ENCODE results near the gene LCP1.

LCP1 gene

GRCh38 chr13:46132109-46132508 lies 49.9 kb downstream of the LCP1 start:
- in situ Hi-C loops (cut with MboI; ENCODE audit: low sequenced_read_pairs), result no loop called here

GRCh38 chr13:46131705-46132104 lies 50.3 kb downstream of the LCP1 start:
- in situ Hi-C loops (cut with MboI; ENCODE audit: low sequenced_read_pairs), result no loop called here

GRCh38 chr13:46129955-46130618 lies 51.9 kb downstream of the LCP1 start:
- in situ Hi-C loops (cut with MboI; ENCODE audit: low sequenced_read_pairs), result loop anchor here (10.0 kb wide), 1 partner anchor 315 kb away; no protein-coding TSS in a partner anchor

DNA sequence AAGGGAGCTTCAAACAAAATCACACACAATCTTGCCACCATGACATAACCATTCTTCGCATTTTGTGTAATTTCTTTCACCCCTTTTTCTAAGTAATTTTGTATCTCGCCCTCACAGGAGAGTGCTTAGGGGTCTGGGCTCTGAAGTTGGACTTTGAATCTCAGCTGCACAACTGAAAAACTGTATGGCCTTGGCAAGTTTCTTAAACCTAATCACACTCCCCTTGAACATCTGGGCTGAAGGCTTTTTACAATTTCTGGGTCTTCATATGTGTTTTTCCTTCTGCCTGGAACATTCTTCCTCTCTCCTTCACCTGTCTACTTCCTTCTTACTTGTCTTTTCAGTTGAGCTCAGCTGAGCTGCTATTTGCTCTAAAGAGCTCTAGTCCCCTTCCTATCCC lies 52.9 kb downstream of the LCP1 start:
- in situ Hi-C loops (cut with MboI; ENCODE audit: low sequenced_read_pairs), result loop anchor here (10.0 kb wide), 1 partner anchor 314 kb away; no protein-coding TSS in a partner anchor

DNA sequence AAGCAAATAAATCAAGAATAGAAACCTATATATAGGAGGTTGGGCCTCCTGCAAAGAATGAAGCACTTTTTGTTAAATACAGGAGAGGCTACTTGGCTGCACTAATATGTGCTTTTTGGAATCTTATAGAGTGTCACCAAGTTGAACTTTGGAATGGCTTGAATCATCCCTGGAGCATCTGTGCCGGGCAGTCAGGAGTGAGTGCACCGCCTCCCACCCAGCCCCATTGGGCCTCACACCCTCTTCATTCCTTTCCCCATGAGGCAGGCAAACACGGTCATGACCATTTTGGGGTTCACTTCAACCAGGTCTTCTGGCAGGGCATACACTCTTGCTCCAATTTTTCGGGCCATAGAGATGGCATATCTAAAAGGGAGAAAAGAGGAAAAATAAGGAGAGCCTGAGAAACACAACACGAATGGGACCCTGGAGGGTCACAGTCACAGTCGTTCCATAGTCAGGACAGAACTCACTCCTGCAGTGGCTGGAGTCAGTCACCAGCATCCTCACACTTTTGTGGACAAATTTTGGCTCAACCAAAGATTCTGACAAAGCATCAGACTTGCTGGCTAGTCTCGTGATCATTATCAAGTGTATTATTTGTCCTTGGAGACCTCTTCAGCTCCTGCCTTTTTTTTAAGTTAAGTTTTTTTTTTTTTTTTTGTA lies 54.5 kb downstream of the LCP1 start:
- in situ Hi-C loops (cut with MboI; ENCODE audit: low sequenced_read_pairs), result loop anchor here (10.0 kb wide), 1 partner anchor 313 kb away; no protein-coding TSS in a partner anchor

GRCh38 chr13:46126552-46127357 lies 55.2 kb downstream of the LCP1 start:
- in situ Hi-C loops (cut with MboI; ENCODE audit: low sequenced_read_pairs), result loop anchor here (10.0 kb wide), 1 partner anchor 312 kb away; no protein-coding TSS in a partner anchor

- in situ Hi-C loops (cut with MboI; ENCODE audit: low sequenced_read_pairs), result loop anchor here (10.0 kb wide), 1 partner anchor 311 kb away; no protein-coding TSS in a partner anchor
Measured at GRCh38 chr13:46126056-46126455, 55.9 kb downstream of the LCP1 start.

- in situ Hi-C loops (cut with MboI; ENCODE audit: low sequenced_read_pairs), result loop anchor here (10.0 kb wide), 1 partner anchor 310 kb away; no protein-coding TSS in a partner anchor
Measured at GRCh38 chr13:46124967-46125933, 56.7 kb downstream of the LCP1 start.

GRCh38 chr13:46124531-46124966 lies 57.4 kb downstream of the LCP1 start:
- in situ Hi-C loops (cut with MboI; ENCODE audit: low sequenced_read_pairs), result loop anchor here (10.0 kb wide), 1 partner anchor 310 kb away; no protein-coding TSS in a partner anchor

DNA sequence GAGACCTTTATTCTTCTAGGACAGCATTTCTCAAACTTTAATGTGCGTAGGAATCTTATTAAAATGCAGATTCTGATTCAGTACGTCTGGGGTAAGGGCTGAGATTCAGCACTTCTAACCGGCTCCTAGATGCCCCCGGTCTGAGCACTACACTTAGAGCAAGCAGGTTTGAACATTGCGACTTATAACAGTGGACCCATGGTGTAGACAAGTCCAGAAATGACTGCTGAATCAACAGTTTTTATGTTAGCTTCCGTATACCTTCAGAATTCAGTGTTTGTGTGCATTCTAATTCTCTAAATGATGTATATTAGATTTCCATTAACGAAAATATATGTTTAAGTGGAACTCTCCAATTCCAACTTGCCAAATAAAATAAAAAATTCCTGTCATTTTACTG lies 59.7 kb downstream of the LCP1 start:
- in situ Hi-C loops (cut with MboI; ENCODE audit: low sequenced_read_pairs), result loop anchor here (10.0 kb wide), 1 partner anchor 308 kb away; no protein-coding TSS in a partner anchor

DNA sequence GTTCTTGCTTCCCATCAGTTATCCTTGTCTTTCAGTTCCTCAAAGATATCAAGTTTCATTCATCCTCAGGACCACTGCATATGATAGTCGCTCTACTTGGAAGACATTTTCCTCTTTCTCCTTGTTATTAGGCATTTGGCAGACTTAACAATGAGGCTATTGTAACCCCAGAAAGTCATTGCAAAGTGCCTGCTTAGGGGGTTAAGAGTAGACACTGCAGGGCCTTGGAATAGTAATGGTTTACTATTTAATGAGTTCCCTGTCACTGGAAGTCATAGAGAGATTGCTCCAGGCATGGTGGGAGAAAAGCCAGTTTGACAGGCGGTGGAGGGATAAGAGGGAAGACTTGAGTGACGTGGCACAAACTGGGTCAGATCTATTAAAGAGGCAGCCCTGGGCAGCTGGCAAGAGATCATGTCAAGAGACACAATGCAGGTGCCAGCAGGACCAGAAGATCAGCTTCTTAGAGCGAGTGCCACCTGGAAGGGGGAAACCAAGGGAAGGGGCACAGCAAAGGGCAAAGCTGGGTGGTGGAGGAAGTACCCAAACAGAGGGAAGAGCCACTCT lies 60.3 kb downstream of the LCP1 start:
- in situ Hi-C loops (cut with MboI; ENCODE audit: low sequenced_read_pairs), result loop anchor here (10.0 kb wide), 1 partner anchor 307 kb away; no protein-coding TSS in a partner anchor

- in situ Hi-C loops (cut with MboI; ENCODE audit: low sequenced_read_pairs), result loop anchor here (10.0 kb wide), 1 partner anchor 306 kb away; no protein-coding TSS in a partner anchor
Measured at GRCh38 chr13:46121033-46121432, 60.9 kb downstream of the LCP1 start.

DNA sequence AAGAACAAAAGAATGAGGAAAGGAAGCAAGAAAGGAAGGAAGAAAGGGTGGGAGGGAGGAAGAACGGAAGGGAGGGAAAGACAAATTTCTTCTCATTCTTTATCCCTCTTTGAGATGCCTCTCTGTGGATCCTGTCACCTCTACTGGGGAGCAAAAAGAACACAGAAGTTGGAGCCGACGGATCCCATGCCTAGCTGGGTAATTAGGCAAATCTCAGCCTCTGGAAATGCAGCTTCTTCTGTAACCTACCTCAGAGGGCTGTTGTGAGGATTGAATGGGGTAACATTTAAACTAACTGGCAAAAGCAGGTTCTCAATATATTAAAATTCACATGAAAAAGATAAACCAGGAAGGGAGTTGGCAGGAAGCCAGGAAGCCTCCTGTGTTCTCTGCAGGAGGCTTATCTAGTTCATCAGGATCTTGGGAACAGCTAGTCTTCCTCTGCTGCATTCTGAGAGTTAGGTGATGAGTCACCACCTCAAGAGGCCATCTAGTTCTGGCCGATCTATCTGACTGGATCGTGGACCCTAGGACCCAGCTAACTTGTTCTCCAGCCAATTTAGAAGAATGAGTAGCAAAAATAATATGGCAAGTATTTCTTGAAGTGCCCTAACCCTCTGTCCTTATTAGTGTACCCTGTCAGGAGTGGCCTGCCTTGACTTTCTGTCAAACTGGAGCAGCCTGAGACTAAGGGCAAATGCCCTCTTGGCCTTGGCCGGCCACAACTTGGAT lies 61.9 kb downstream of the LCP1 start:
- in situ Hi-C loops (cut with MboI; ENCODE audit: low sequenced_read_pairs), result loop anchor here (10.0 kb wide), 1 partner anchor 305 kb away; no protein-coding TSS in a partner anchor

DNA sequence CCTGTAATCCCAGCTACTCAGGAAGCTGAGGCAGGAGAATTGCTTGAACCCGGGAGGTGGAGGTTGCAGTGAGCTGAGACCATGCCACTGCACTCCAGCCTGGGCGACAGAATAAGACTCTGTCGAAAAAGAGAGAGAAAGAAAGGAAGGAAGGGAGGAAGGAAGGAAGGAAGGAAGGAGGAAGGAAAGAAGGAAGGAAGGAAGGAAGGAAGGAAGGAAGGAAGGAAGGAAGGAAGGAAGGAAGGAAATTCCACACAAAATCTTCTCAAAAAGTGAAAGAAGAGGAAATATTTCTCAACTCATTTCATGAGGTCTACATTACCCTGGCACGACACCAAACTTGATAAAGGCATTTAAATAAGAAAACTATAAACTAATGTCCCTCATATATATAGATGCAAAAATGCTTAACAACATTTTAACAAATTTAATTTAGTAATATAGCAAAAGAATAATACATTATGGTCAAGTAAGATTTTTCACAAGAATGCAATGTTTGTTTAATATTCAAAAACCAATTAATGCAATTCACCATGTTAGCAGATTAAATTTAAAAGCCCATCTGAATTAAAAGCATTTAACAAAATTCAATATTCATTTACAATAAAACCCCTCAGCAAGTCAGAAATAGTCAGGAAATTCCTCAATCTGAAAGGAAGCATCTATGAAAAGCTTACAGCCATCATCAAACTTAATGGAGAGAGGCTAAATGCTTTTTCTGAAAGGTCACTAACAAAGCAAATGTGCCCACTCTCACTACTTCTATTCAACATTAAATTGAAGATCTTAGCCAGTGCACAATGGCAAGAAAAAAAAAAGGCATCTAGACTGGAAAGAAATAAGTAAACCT lies 65.1 kb downstream of the LCP1 start:
- in situ Hi-C loops (cut with MboI; ENCODE audit: low sequenced_read_pairs), result no loop called here

GRCh38 chr13:46114613-46115012 lies 67.4 kb downstream of the LCP1 start:
- in situ Hi-C loops (cut with MboI; ENCODE audit: low sequenced_read_pairs), result no loop called here

DNA sequence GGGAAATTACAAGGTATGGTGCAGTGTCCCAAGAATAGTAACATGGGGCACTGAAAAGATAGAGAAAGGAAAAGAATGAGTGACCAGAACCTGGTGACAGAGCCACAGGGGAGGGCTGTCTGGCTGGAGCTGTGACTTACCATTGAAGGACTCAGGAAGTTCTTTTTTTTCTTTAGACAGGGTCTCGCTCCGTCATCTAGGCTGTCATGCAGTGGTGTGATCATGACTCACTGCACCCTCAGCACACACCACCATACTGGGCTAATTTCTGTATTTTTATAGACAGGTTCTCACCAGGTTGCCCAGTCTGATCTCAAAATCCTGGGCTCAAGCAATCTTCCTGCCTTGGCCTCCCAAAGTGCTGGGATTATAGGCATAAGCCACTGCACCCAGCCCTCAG lies 68.4 kb downstream of the LCP1 start:
- in situ Hi-C loops (cut with MboI; ENCODE audit: low sequenced_read_pairs), result no loop called here

- in situ Hi-C loops (cut with MboI; ENCODE audit: low sequenced_read_pairs), result no loop called here
Measured at GRCh38 chr13:46111151-46111550, 70.8 kb downstream of the LCP1 start.

DNA sequence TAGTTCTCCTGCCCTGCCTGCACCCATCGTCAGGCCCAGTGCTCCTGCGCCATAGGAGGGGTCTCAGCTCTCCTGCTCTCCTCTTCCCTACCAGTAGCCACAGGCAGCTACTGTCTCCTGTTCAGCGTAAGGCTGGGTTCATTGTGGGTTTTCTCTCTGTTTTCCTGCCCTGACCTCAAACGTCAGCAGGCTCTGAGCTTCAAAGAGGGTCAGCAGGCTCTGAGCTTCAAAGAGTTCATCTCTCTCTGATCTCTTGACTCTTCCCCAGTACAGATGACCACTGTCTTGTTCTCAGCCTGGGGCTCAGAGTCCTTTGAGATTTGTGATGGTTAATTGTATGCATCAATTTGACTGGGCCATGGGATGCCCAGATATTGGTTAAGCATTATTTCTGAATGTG lies 72.5 kb downstream of the LCP1 start:
- in situ Hi-C loops (cut with MboI; ENCODE audit: low sequenced_read_pairs), result no loop called here
